HepG2 (cell line): ENCODE measurements around the gene PTF1A. TPM values are rescaled to one million over a fixed set of nuclear protein-coding genes. Genes with fewer than 3 reads are reported as not detected.

Source experiments
- ATAC-seq: fragments of 200-7000 bp; cut with Tn5 transposase; 3 replicates; pipeline ENCODE4 v1.9.1; 2020; ENCODE audit warnings: mild to moderate bottlenecking, moderate library complexity
- BruUV-seq: library from RNA; stranded (reverse); fragments of 400-500 nt; replicated peaks from 2 replicates; lab custom pipeline; 2021; lab: Mats Ljungman, UMichigan
- CTCF ChIA-PET: fragments of 300-600 bp; formaldehyde crosslinking; extraction: SDS; loops from one replicate; lab custom pipeline; 2021; ENCODE audit warnings: low total read pairs, inconsistent platforms, low intra/inter-chr PET ratio; lab: Yijun Ruan, JAX
- POLR2A ChIA-PET: fragments of 350-600 bp; sonication (Branson Sonifier 250); formaldehyde crosslinking; loops from one replicate; lab custom pipeline; 2020; ENCODE audit warnings: antibody characterized with exemption, inconsistent platforms; lab: Yijun Ruan, JAX
- DNase-seq: peaks from one replicate; pipeline ENCODE4 v3.0.0-alpha.2; 2015; ENCODE audit warnings: low spot score
- FAIRE-seq: peaks from 3 replicates; lab custom pipeline; 2011; peaks lifted over from hg19 to GRCh38; lab: Jason Lieb, UNC
- H2AFZ ChIP-seq: one replicate; pipeline ENCODE4 v1.6.1; 2011; ENCODE audit warnings: low read length, inconsistent platforms
- H3K27ac ChIP-seq: fragments of 300-600 bp; 3 replicates; pipeline ENCODE4 v1.8.0; 2011; ENCODE audit warnings: mixed run types, mild to moderate bottlenecking, mixed read lengths, low read length, inconsistent platforms; ENCODE audit not compliant: insufficient read depth; ENCODE audit errors: extremely low read length
- H3K27me3 ChIP-seq, 2 experiments: fragments of 200-600 bp in 1 of 2; 2 replicates in 1 of 2; 3 replicates in 1 of 2; pipeline versions ENCODE4 v1.6.0 to v1.8.0; 2011; ENCODE audit warnings: low read length in 2 of 2, mild to moderate bottlenecking in 2 of 2, moderate library complexity in 2 of 2, inconsistent platforms in 1 of 2; ENCODE audit not compliant: insufficient read depth in 2 of 2, control insufficient read depth in 1 of 2
- H3K36me3 ChIP-seq, 2 experiments: fragments of 200-600 bp in 1 of 2; replicated peaks in 1 of 2; 2 replicates in 1 of 2; 3 replicates in 1 of 2; pipeline versions ENCODE4 v1.5.1 to v1.8.0; 2011; ENCODE audit warnings: low read length in 2 of 2, inconsistent platforms in 1 of 2; ENCODE audit not compliant: insufficient read depth in 2 of 2, control insufficient read depth in 1 of 2
- H3K4me1 ChIP-seq: 2 replicates; pipeline ENCODE4 v1.5.1; 2012; ENCODE audit warnings: low read length, inconsistent platforms; ENCODE audit not compliant: insufficient read depth
- H3K4me2 ChIP-seq: 2 replicates; pipeline ENCODE4 v1.6.0; 2011; ENCODE audit warnings: low read depth, low read length, inconsistent platforms
- H3K4me3 ChIP-seq, 3 experiments: fragments of 200-600 bp in 1 of 3; sonication (generic), shearing (Covaris generic) in 1 of 3; replicated peaks in 1 of 3; 2 replicates each; pipeline ENCODE4 v1.5.1; 2011 to 2016; ENCODE audit warnings: low read length in 3 of 3, inconsistent platforms in 2 of 3, low read depth in 2 of 3, mild to moderate bottlenecking in 2 of 3, control low read depth in 1 of 3, mixed read lengths in 1 of 3; ENCODE audit not compliant: insufficient read depth in 1 of 3
- H3K79me2 ChIP-seq: one replicate; pipeline ENCODE4 v1.6.1; 2011; ENCODE audit warnings: low read length, inconsistent platforms; ENCODE audit not compliant: insufficient read depth
- H3K9ac ChIP-seq: 2 replicates; pipeline ENCODE4 v1.6.0; 2011; ENCODE audit warnings: mild to moderate bottlenecking, low read depth, low read length, inconsistent platforms; ENCODE audit not compliant: insufficient read depth
- H3K9me3 ChIP-seq: 2 replicates; pipeline ENCODE4 v1.5.1; 2012; ENCODE audit warnings: mild to moderate bottlenecking, low read length
- H4K20me1 ChIP-seq: 2 replicates; pipeline ENCODE4 v1.6.0; 2011; ENCODE audit warnings: inconsistent platforms, mild to moderate bottlenecking, low read length, moderate library complexity; ENCODE audit not compliant: insufficient read depth
- CBX2 ChIP-seq, 2 experiments: fragments of 200-600 bp in 1 of 2; sonication (generic); formaldehyde crosslinking in 1 of 2; IDR thresholded peaks; 2 replicates each; pipeline versions ENCODE4 v1.7.0 to v1.8.1; 2018 to 2022; ENCODE audit warnings: low read depth in 2 of 2, low read length in 1 of 2, mild to moderate bottlenecking in 1 of 2, missing genetic modification reagents in 1 of 2
- CREBL2 ChIP-seq: sonication (generic); formaldehyde crosslinking; IDR thresholded peaks from 2 replicates; pipeline ENCODE4 v1.8.1; 2023; ENCODE audit warnings: missing genetic modification reagents, mild to moderate bottlenecking, borderline replicate concordance
- GATAD2A ChIP-seq: IDR thresholded peaks from 2 replicates; pipeline ENCODE4 v1.6.1; 2016
- HNRNPUL1 ChIP-seq: fragments of 200-400 bp; formaldehyde crosslinking; IDR thresholded peaks from 2 replicates; pipeline ENCODE4 v1.6.1; 2017; ENCODE audit warnings: low read depth, mild to moderate bottlenecking, low read length, moderate library complexity
- NR1H2 ChIP-seq: sonication (generic); formaldehyde crosslinking; IDR thresholded peaks from 2 replicates; pipeline ENCODE4 v1.8.1; 2022; ENCODE audit warnings: low read depth, missing genetic modification reagents, borderline replicate concordance
- PHF5A ChIP-seq: IDR thresholded peaks from one replicate; pipeline ENCODE4 v1.6.1; 2018; ENCODE audit warnings: low read depth, missing genetic modification reagents; ENCODE audit not compliant: unreplicated experiment
- POLR2G ChIP-seq: fragments of 200-400 bp; formaldehyde crosslinking; IDR thresholded peaks from 2 replicates; pipeline ENCODE4 v1.6.1; 2018; ENCODE audit warnings: mild to moderate bottlenecking, low read depth, low read length, moderate library complexity
- XRCC5 ChIP-seq: fragments of 200-400 bp; formaldehyde crosslinking; optimal IDR thresholded peaks from 2 replicates; pipeline ENCODE3; 2017; ENCODE audit warnings: mild to moderate bottlenecking, low read length
- ZNF124 ChIP-seq: sonication (generic); formaldehyde crosslinking; IDR thresholded peaks from 2 replicates; pipeline ENCODE4 v1.4.0; 2020; ENCODE audit warnings: missing genetic modification reagents
- ZNF138 ChIP-seq: sonication (generic); formaldehyde crosslinking; IDR thresholded peaks from 2 replicates; pipeline ENCODE4 v1.5.0; 2020; ENCODE audit warnings: mild to moderate bottlenecking, low read depth, missing genetic modification reagents
- ZNF510 ChIP-seq: sonication (generic); formaldehyde crosslinking; IDR thresholded peaks from 2 replicates; pipeline ENCODE4 v1.4.0; 2020; ENCODE audit warnings: low read depth, mild to moderate bottlenecking, missing genetic modification reagents
- ZNF512 ChIP-seq: sonication (generic); formaldehyde crosslinking; IDR thresholded peaks from 2 replicates; pipeline ENCODE4 v1.4.0; 2020; ENCODE audit warnings: mild to moderate bottlenecking, missing genetic modification reagents
- ZNF724P ChIP-seq: sonication (generic); formaldehyde crosslinking; IDR thresholded peaks from 2 replicates; pipeline ENCODE4 v1.8.0; 2022; ENCODE audit warnings: missing genetic modification reagents, borderline replicate concordance
- ZNF773 ChIP-seq: sonication (generic); formaldehyde crosslinking; IDR thresholded peaks from 2 replicates; pipeline ENCODE4 v1.4.0; 2020; ENCODE audit warnings: missing genetic modification reagents, borderline replicate concordance
- ZSCAN21 ChIP-seq: sonication (generic); formaldehyde crosslinking; IDR thresholded peaks from 2 replicates; pipeline ENCODE4 v1.8.0; 2022; ENCODE audit warnings: mild to moderate bottlenecking, missing genetic modification reagents, moderate library complexity, borderline replicate concordance
- WGBS: methylation state at CpG from one replicate; pipeline ENCODE4 v1.1.6; 2017; ENCODE audit warnings: low lambda C conversion rate; 5-methylcytosine and 5-hydroxymethylcytosine counted together
- in situ Hi-C: cut with HindIII; loops from 2 replicates; pipeline ENCODE4 v1.10.0; 2017; ENCODE audit warnings: low pct_unique_long_range_greater_than_20kb; ENCODE audit not compliant: extremely low pct_ligation_motif_present
- intact Hi-C: fragments of 100-400 bp; cut with micrococcal nuclease; formaldehyde crosslinking; loops from one replicate; pipeline ENCODE4 v1.10.0; 2022; ENCODE audit not compliant: unreplicated experiment
- polyA plus RNA-seq, 8 experiments: library from polyadenylated mRNA; depleted of rRNA in 3 of 8; stranded (reverse) in 7 of 8; unstranded in 1 of 8; fragments of >200 nt; fragmentation: Illumina TruSeq in 4 of 8; extraction: Trizol in 4 of 8; gene quantifications; 2 replicates each; pipeline versions ENCODE4 v1.2.1 to v1.2.3, GENCODE V29; 2011 to 2016; ENCODE audit warnings: low read depth in 4 of 8, missing spikeins in 1 of 8, mixed read lengths in 1 of 8; ENCODE audit not compliant: insufficient read depth in 1 of 8
- total RNA-seq, 5 experiments: library from RNA; depleted of rRNA; stranded (reverse); fragments of >200 nt; fragmentation: Illumina TruSeq; extraction: Trizol; gene quantifications; 2 replicates each; pipeline ENCODE4 v1.2.3, GENCODE V29; 2016; ENCODE audit warnings: low read depth in 1 of 5

The PTF1A gene
- total and polyA plus RNA-seq, 2 of the 13 experiments (the other 11 are each of a cell fraction or from before 2014, with no cell fraction given), result not detected

- Histone ChIP-seq H3K4me3 (no peak overlapping the region), H3K9me3 (no peaks in the 10 kb centered on the region), H3K4me1 (peaks cover 10% of the 10 kb centered on the region), H3K4me2 (no peak overlapping the region), H4K20me1 (no peaks in the 10 kb centered on the region; the same call in 1 of the 2 replicates), H3K36me3 (no peaks in the 10 kb centered on the region), H3K27me3 (peaks cover 2 to 8% of the 10 kb centered on the region in 2 experiments; a peak in 2 of 5 replicates), H3K9ac (no peak overlapping the region), H3K27ac (no peak overlapping the region), H2AFZ (no peak overlapping the region), H3K79me2 (no peaks in the 10 kb centered on the region)
- in situ Hi-C loops (loop anchor here (5.0 to 25.0 kb wide), 3 partner anchors 137 to 532 kb away; no protein-coding TSS in a partner anchor), intact Hi-C loops (loop anchor here (5.0 kb wide), 1 partner anchor 58 kb away; the partner anchor contains the start of gene MSRB2)
- ATAC-seq, result no peak
- ChIA-PET CTCF (interaction anchor here (6.5 kb wide), 1 partner anchor 138 kb away, joined by 157 read pairs; no protein-coding TSS in a partner anchor), POLR2A (no interaction called here)
- no peak for DNase-seq
- TF ChIP-seq ZNF773 (CRISPR knock-in tag) (no peak), ZNF138 (CRISPR knock-in tag) (no peak), ZSCAN21 (CRISPR knock-in tag) (no peak), ZNF724P (no peak), XRCC5 (no peak), ZNF124 (CRISPR knock-in tag) (no peak), HNRNPUL1 (no peak), CREBL2 (no peak), POLR2G (no peak), NR1H2 (CRISPR knock-in tag) (no peak), ZNF510 (no peak), ZNF512 (CRISPR knock-in tag) (no peak), PHF5A (no peak), CBX2 (IDR thresholded peaks at IDR 0.05; ENCODE audit: low read depth, low read length) (no peak), CBX2 (CRISPR knock-in tag; IDR thresholded peaks at IDR 0.05; ENCODE audit: low read depth) (no peak), GATAD2A (no peak)
- FAIRE-seq, result no peak
- no TSS peak for BruUV-seq
- 25% methylated on average over 7 of the region's 7 CpGs for WGBS
Measured at GRCh38 chr10:23155169-23155568, 36.9 kb upstream of the PTF1A start.
